NCI-H2196 (cell line): Measurements from ENCODE around the gene GPRIN1.

ENCODE experiments used
- DNase-seq: peaks from one replicate; lab custom pipeline; 2025; ENCODE audit not compliant: unreplicated experiment; lab: John Stamatoyannopoulos, UW

GPRIN1 gene

DNA sequence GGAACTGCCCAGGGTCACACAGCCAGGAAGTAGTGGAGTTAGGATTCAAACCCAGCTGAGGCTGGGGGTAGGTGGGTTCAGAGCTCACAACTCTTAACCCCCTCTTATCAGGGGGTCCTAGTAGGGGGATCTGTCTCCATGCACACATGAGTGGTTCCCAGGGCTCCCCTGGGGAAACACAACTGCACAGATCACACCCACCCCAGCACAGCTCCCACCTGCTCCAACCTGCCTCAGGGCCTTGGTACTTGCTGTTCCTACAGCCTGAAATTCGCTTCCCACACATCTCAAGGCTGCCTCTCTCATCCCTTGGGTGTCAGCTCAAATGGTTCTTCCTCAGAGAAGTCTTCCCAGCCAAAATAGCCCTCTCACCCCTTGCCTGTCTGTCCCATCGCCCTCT, 15.6 kb upstream of the GPRIN1 start:
- no peak for DNase-seq

- no peak for DNase-seq
Observed at GRCh38 chr5:176624938-176625337, 15.0 kb upstream of the GPRIN1 start.

DNA sequence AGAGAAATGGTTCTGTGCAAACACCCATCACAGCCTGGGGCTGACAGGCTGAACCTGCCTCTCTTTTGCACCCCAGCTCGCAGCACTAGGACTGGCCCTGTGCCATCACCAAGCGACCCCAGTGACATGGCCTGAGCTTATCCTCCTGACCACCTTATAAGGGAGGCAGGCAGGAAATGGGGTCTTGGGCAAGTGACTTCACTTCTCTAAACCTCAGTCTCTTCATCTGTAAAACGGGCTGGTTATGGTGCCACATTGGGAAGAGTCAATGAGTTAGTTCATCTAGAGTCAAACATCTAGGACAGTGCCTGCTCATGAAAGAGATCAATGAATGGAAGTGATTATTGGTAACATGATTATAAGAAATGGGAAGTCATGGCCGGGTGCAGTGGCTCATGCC, 14.2 kb upstream of the GPRIN1 start:
- no peak for DNase-seq

- no peak for DNase-seq
Observed at GRCh38 chr5:176621661-176622079, 11.7 kb upstream of the GPRIN1 start.

DNA sequence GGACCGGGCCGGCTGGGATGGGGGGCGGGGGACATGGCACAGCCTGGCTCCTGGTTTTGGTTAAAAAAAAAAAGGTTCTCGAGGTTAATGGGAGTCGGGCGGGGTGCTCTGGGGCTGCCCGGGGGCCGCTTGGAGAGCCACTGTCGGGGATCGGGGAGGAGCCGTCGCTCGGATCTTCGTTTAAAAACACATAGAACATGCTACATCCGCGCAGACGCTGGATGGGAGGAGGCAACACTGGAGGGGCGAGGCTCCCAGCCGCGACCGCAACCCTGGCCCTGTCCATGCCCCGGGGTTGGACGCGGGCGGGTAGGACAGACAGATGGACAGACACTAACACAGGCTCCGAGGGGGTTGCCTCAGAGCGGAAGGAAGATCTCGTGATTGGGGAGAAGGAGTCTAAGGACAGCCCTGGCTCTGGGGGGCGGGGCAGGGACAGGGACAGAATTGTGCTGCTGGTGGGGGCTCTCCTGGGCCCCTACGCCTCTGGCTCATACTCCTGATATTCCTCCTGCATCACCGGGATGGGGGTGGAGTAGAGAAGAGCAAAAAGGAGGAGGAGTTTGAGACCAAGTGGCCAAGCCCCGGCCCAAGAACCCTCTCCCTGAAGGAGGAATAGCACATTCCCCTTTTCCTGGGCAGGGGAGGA, 10.5 kb upstream of the GPRIN1 start:
- DNase-seq: no peak

DNA sequence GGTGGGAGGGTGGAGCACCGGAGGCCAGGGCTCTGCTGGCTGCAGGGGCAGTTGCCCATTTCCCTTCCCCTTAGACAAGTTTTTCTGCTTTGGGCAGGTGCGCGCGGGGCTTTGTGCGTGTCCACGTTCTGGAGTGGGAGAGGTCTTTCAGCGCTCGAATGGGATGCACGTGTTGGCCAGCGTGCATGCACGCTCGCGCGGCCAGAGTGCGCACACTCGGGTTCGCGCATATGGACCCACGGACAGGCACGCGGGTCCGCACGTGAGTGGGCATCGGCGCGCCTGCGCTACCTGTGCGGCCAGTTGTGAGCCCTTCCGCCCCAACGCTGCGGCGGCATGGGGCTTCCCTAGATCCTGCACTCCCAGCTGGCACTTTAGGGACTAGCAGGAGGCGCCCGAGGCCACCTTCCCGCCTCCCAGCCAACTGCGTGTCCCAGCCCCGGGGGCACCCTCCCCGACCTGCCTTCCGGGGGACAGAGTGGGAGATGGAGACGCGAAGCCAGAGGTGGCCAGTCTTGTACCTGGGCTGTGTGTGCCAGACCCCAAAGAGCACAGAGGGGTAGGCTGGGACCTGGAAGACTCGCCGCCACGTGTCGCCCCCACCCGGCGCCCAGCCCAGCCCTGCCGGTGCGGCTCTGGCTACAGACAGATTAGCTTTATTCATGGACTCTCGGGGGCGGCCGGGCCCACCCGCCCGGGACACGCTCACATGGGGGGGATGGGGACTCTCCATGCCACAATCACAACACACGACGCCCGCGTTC, 9.8 kb upstream of the GPRIN1 start:
- no peak for DNase-seq

- DNase-seq: peak; percentile 94
Observed at GRCh38 chr5:176619203-176619568, 9.2 kb upstream of the GPRIN1 start.

DNA sequence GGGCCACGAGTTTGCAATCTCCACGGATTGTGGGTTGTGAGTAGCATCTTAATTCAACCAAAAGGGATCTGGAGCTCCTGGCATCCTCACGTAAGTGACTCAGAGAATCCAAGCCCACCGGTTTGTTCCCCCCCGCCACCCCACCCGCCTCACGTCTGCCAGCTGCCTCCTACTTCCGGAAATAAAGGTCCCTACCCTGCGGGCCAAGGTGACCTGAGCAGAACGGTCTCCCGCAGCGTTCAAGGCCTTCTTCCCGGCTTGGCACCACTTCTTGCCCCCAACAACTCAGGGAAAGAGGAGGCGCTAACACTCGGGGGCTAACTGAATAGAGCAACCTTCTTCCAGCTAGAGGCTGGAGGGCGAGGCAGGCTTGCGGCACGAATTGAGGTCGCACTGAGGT, 8.8 kb upstream of the GPRIN1 start:
- DNase-seq: no peak

DNA sequence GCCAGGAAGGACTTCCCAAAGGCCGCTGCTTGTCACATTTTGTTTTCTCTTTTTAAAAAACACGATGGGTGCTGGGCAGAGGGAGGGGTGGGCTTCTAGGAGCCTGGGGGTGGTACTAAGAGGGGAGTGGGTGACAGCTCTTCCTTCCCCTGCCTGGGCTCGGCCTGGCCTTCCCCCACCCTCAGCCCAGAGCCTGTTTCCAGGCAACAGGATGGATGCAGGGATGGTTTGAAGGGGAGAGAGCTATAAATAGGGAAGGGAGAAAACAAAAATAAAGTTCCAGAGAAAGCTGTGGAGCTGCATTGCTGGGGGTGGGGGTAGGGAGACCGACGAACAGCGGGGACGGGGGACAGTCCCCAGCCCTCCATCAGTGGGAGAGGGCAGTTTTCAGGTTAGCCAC, 6.6 kb upstream of the GPRIN1 start:
- no peak for DNase-seq

DNA sequence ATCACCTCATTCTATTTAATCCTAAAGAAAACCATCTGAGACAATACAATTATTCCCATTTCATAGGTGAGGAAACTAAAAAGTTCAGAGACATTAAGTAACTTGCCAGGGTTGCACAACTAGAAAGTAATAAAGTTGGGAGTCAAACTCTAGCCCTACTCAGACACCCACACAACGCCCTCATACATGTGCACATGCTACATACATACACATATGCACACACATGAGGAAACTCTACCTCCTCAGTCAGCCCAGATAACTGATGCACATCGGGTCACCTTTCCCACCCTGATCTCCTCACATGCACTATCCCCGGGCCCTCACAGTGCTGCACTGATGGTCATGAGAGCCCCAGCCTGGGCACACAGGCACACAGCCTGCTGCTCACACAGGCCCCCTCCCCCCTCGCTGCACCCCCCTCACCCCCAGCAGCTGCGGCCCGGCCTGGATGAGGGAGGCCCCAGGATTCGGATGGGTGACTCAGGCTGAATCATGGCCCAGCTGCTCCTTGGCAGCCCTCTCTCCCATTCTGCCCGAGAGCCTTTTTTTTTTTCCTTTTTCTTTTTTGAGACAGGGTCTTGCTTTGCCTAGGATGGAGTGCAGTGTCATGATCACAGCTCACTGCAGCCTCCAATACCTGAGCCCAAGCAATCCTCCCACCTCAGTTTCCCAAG, 5.0 kb upstream of the GPRIN1 start:
- DNase-seq: no peak

DNA sequence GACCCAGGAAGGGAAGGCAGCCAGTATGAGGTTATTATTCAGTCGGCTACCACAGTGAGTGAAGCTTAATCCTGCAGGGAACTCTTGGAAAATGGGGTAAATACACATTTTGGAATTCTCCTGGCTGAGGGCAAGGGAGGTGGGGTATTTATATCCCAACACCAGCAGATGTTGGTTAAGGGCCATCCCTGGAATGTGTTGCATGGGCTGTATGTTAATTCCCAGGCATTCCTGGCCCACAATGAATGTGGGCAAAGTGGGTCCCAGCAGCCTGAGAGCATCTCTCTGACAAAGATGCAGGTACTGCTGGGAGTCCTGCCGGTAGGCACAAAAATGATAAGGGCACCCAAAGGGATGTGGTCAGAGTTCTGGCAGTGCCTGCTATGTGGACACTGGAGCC, 2.9 kb upstream of the GPRIN1 start:
- DNase-seq: no peak

DNA sequence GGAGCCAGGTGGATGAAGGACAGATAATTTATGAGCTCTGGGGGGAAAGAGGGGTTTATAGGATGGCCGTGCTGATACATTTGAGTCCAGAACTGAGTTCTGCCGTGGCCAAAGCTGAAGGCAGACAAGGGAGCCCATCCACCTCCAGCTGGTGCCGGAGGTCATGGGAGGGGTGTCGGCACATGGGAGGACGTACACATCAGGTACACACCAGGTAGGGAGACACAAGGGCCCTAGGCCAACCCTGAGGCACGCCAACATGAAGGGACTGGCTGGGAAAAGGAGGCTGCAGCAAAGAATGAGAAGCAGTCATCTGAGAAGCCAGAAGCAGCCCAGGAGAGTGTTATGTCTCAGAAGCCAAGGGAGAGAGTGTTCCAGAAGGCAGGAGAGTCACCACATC, 2.1 kb upstream of the GPRIN1 start:
- no peak for DNase-seq

GRCh38 chr5:176611435-176611834, 1.5 kb upstream of the GPRIN1 start:
- DNase-seq: no peak

DNA sequence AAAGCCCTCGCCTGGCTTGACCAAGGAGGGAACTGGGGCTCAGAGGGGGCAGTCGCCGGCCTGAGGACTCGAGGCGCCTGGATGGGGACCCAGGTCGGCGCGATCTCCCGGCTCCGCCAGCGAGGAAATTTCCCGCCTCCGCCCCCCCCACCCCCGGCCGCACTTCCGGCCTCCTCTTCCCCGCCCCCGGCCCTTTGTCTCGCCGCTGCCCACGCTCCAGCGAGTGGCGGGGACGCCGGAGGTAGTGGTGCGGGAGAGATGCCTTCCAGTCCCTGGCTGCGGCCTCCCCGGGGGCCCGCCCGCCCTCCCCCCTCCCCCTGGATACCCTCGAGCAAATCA, 448 bp upstream of the GPRIN1 start:
- peak; percentile 35 for DNase-seq

- DNase-seq: peak; percentile 25
Observed at GRCh38 chr5:176608937-176609723, 826 bp downstream of the GPRIN1 start.

GRCh38 chr5:176608142-176608705, 1.7 kb downstream of the GPRIN1 start:
- no peak for DNase-seq

- DNase-seq: no peak
Observed at GRCh38 chr5:176606875-176607274, 3.1 kb downstream of the GPRIN1 start.

DNA sequence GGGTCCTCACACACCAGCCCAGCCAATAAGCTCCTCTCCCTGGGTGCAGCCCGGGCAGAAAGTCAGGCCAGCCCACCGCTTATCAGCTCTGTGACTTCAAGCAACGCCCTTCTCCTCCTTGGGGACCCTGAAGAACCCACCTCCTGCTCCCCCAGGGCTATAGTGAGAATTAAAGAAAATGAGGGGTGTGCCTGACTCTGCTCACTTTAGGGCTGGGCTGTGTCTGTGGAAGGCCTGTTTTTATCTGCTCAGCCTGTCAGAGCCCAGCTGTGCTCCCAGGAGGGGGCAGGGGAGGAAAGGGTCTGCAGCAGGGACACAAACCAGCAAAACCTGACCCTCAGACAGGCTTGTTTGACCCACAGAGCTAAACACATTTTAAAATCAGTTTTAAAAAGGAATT, 3.9 kb downstream of the GPRIN1 start:
- DNase-seq: no peak

DNA sequence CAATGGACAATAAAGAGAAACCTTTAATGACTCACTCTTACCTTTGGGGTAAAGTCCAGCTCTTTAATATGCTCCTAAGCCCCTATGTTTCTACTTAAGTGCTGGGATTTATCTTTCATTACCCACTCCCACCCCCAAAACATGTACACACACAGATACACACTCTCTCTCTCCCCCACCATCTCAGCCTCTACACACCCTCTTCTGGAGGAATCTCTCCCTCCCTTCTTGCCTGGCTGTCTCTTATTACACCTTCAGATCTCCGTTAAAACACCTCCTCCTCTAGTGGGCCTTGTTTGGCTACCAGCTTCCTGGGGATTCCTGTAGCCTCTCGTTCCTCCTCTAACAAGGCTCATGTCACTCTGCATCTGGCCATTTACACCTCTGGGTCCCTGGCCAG, 6.9 kb downstream of the GPRIN1 start:
- no peak for DNase-seq

DNA sequence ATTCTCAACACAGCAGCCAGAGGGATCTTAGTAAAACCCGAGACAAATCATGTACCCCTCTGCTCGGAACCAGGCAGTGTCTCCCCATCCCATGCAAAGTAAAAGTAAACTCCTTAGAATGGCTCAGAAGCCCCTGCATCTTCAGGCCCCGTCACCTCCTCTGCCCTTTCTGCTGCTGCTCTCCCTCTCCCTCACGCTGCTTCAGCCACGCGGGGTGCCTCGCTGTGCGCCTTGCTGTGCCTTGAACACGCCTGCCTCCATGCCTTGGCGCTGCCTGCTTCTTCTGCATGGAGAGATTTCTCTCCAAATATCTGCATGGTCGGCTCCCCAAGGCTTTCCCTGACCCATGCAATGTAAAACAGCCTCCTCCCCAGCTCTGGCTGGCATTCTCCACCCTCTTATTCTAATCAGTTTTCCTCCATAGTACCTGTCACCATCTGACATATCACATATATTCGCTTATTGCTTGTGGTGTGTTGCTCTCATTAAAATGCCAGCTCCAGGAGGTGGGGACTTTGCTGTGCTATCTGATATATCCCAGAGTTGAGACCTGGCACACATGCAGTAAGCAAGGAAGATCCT, 8.0 kb downstream of the GPRIN1 start:
- no peak for DNase-seq
